Neural cell (in vitro differentiated cells): Measurements from ENCODE around the gene HNRNPR.

Experiments
- CTCF ChIP-seq: fragments of 450-650 bp; IDR thresholded peaks from 2 replicates; pipeline ENCODE4 v1.5.1; 2014; ENCODE audit warnings: antibody characterized with exemption, mild to moderate bottlenecking, moderate library complexity; ENCODE audit not compliant: poor library complexity, severe bottlenecking
- EP300 ChIP-seq: fragments of 450-650 bp; conservative IDR thresholded peaks from 2 replicates; pipeline ENCODE4 v1.6.1; 2014; ENCODE audit warnings: antibody characterized with exemption, mild to moderate bottlenecking, moderate library complexity; ENCODE audit not compliant: poor library complexity, severe bottlenecking
- EZH2 ChIP-seq: fragments of 200-600, 300-800 bp; shearing (Covaris generic), sonication (generic); IDR thresholded peaks from 2 replicates; pipeline ENCODE4 v1.6.1; 2014; ENCODE audit warnings: antibody characterized with exemption, low read length, borderline replicate concordance, mild to moderate bottlenecking; ENCODE audit not compliant: insufficient read depth, poor library complexity, severe bottlenecking
- POLR2AphosphoS5 ChIP-seq: IDR thresholded peaks from 2 replicates; pipeline ENCODE4 v1.6.1; 2012
- RAD21 ChIP-seq: fragments of 450-650 bp; conservative IDR thresholded peaks from 2 replicates; pipeline ENCODE4 v1.6.1; 2014; ENCODE audit warnings: antibody characterized with exemption, mild to moderate bottlenecking, moderate library complexity
- SMC3 ChIP-seq: fragments of 450-650 bp; conservative IDR thresholded peaks from 2 replicates; pipeline ENCODE4 v1.6.1; 2014; ENCODE audit warnings: antibody characterized with exemption, mild to moderate bottlenecking, moderate library complexity; ENCODE audit not compliant: poor library complexity
- TAF1 ChIP-seq: IDR thresholded peaks from 2 replicates; pipeline ENCODE4 v1.6.1; 2012; ENCODE audit warnings: low read depth

GRCh38 chr1:23278717-23279116 lies 65.4 kb downstream of the HNRNPR start:
- TF ChIP-seq EZH2, result no peak
- TF ChIP-seq CTCF, result no peak
- no peak for TF ChIP-seq POLR2AphosphoS5
- no peak for TF ChIP-seq EP300
- no peak for TF ChIP-seq SMC3
- no peak for TF ChIP-seq TAF1
- TF ChIP-seq RAD21, result no peak
